ENCODE data around the gene ATXN7L2.

DNA sequence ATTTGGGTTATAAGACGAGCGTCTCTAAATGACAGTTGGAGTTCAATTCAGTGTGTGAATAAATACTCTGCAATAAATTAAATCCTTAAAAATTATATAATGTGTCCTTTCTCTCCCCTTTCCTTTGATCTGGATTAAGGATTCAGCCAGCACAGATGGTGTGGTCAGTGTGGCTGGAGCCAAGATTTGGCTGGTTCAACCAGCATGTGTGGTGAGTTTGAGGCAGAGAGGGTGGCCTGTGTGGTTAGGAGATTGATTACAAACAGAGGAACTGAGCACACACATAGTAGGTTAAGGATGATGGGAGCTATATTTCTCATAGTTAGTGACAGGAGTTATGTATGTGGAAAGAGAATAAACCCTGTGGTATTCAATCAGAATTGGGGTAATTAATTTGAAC is 40.0 kb downstream of the ATXN7L2 start:
- TF ChIP-seq, protein P1, sequence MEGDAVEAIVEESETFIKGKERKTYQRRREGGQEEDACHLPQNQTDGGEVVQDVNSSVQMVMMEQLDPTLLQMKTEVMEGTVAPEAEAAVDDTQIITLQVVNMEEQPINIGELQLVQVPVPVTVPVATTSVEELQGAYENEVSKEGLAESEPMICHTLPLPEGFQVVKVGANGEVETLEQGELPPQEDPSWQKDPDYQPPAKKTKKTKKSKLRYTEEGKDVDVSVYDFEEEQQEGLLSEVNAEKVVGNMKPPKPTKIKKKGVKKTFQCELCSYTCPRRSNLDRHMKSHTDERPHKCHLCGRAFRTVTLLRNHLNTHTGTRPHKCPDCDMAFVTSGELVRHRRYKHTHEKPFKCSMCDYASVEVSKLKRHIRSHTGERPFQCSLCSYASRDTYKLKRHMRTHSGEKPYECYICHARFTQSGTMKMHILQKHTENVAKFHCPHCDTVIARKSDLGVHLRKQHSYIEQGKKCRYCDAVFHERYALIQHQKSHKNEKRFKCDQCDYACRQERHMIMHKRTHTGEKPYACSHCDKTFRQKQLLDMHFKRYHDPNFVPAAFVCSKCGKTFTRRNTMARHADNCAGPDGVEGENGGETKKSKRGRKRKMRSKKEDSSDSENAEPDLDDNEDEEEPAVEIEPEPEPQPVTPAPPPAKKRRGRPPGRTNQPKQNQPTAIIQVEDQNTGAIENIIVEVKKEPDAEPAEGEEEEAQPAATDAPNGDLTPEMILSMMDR (IDR thresholded peaks at IDR 0.05) = no peak
- TF ChIP-seq POLR2AphosphoS5 (IDR thresholded peaks at IDR 0.05) = no peak
